Transverse colon (tissue), 4 donors: ENCODE results near the gene GDI1.
"Not testable (repeated sequence)": the region's sequence is repeated elsewhere in the genome, so short reads cannot be mapped to it uniquely, and the experiment has no call there.

Experiments used
- CTCF ChIP-seq, 5 experiments: fragments of 200-600 bp in 3 of 5; fragments of 450-650 bp in 2 of 5; sonication (generic) in 3 of 5; IDR thresholded peaks; 1 replicate in 2 of 5; 2 replicates in 3 of 5; pipeline ENCODE4 v1.5.1; 2016 to 2017; ENCODE audit warnings: antibody characterized with exemption in 5 of 5, inconsistent platforms in 3 of 5, mild to moderate bottlenecking in 2 of 5, moderate library complexity in 1 of 5
- EP300 ChIP-seq: sonication (generic); formaldehyde crosslinking; IDR thresholded peaks from one replicate; pipeline ENCODE4 v1.6.1; 2017; ENCODE audit warnings: antibody characterized with exemption, low read depth
- POLR2A ChIP-seq: fragments of 450-650 bp; IDR thresholded peaks from one replicate; pipeline ENCODE4 v1.6.1; 2016; ENCODE audit warnings: antibody characterized with exemption, mild to moderate bottlenecking, moderate library complexity
- POLR2AphosphoS5 ChIP-seq, 3 donors: sonication (generic); formaldehyde crosslinking; IDR thresholded peaks; one replicate each; pipeline ENCODE4 v1.6.1; 2016; ENCODE audit warnings: antibody characterized with exemption in 3 of 3

- not testable (repeated sequence) for TF ChIP-seq CTCF (IDR thresholded peaks at IDR 0.05); POLR2AphosphoS5 (IDR thresholded peaks at IDR 0.05); POLR2A; EP300
Measured at GRCh38 chrX:154388649-154389048, 48.3 kb upstream of the GDI1 start.
